ENCODE results near the gene RCL1.

RCL1 gene

GRCh38 chr9:4832786-4833579 is 40.2 kb downstream of the RCL1 start:
- no peak for DNase-seq (ENCODE audit: low read depth)
- H3K4me3 ChIP-seq (ENCODE audit: low read depth, low read length), result no peak overlapping the region
- TF ChIP-seq, protein P1, sequence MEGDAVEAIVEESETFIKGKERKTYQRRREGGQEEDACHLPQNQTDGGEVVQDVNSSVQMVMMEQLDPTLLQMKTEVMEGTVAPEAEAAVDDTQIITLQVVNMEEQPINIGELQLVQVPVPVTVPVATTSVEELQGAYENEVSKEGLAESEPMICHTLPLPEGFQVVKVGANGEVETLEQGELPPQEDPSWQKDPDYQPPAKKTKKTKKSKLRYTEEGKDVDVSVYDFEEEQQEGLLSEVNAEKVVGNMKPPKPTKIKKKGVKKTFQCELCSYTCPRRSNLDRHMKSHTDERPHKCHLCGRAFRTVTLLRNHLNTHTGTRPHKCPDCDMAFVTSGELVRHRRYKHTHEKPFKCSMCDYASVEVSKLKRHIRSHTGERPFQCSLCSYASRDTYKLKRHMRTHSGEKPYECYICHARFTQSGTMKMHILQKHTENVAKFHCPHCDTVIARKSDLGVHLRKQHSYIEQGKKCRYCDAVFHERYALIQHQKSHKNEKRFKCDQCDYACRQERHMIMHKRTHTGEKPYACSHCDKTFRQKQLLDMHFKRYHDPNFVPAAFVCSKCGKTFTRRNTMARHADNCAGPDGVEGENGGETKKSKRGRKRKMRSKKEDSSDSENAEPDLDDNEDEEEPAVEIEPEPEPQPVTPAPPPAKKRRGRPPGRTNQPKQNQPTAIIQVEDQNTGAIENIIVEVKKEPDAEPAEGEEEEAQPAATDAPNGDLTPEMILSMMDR (IDR thresholded peaks at IDR 0.05; ENCODE audit: insufficient read depth, low read depth, low read length, missing control alignments), result no peak

DNA sequence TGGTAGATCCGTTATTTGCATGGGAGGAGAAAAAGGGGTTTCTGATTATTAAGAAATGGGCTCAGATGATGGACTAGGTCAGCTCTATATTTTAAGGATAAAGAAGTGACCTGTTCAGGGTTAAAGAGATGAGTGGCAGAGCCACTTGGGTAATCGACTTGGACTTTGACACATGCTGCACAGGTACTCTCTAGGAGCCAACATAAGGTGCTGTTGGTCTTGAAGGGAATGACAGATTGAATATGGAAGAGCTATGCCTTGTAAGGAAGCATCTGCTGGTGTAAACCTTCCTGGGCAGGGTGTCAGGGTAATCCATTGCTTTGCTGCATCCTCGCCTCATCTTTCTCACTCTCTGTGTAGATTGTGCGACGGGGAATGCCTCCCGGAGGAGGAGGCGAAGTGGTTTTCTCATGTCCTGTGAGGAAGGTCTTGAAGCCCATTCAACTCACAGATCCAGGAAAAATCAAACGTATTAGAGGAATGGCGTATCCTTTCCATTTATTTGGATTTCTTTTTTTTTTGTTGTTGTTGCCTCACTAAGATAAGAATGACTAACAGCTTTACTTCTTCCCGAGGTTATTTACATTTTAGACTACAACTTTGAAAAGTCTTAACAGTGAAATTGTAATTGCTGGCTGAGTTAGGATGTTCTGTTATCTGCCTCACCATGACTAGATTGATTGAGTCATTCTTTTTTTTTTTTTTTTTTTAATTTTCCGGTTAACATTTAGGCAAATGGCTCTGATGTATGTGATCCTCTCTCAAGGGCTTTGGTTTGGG is 41.2 kb downstream of the RCL1 start:
- DNase-seq (ENCODE audit: low read depth), result no peak
- H3K4me3 ChIP-seq (ENCODE audit: low read depth, low read length), result no peak overlapping the region
- TF ChIP-seq, protein P1 (IDR thresholded peaks at IDR 0.05; ENCODE audit: insufficient read depth, low read depth, low read length, missing control alignments), result no peak

DNA sequence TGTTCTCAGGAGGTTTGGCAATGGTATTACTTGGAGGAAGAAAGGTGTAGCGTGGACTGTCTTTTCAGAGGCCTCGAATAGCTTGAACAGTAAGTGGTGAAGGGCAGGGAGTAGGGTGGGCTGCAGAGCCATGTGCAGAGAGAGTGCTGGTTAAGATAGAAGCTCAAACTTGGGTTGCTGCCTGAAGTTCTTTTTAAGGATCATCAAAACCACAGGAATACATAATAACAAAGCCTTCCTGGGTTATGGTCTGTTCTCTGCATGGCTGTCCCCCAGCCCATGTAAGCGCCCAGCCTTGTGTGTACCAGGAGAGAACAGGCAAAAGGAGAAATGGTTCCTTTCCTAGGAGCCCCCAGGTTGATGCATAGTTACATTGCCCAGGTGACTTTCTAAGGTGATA is 43.9 kb downstream of the RCL1 start:
- TF ChIP-seq, protein P1 (IDR thresholded peaks at IDR 0.05; ENCODE audit: insufficient read depth, low read depth, low read length, missing control alignments), result no peak
- DNase-seq (ENCODE audit: low read depth), result no peak
- no peak overlapping the region for H3K4me3 ChIP-seq (ENCODE audit: low read depth, low read length)

- no peak overlapping the region for H3K4me3 ChIP-seq (ENCODE audit: low read depth, low read length)
- DNase-seq (ENCODE audit: low read depth), result no peak
- TF ChIP-seq, protein P1 (IDR thresholded peaks at IDR 0.05; ENCODE audit: insufficient read depth, low read depth, low read length, missing control alignments), result no peak
Measured at GRCh38 chr9:4837261-4838188, 44.8 kb downstream of the RCL1 start.

GRCh38 chr9:4838189-4838546 is 45.4 kb downstream of the RCL1 start:
- H3K4me3 ChIP-seq (ENCODE audit: low read depth, low read length), result no peak overlapping the region
- no peak for DNase-seq (ENCODE audit: low read depth)
- TF ChIP-seq, protein P1 (IDR thresholded peaks at IDR 0.05; ENCODE audit: insufficient read depth, low read depth, low read length, missing control alignments), result no peak

GRCh38 chr9:4839470-4839912 is 46.7 kb downstream of the RCL1 start:
- no peak for DNase-seq (ENCODE audit: low read depth)

More at GRCh38 chr9:4839470-4839912, 46.7 kb downstream of the RCL1 start:
- TF ChIP-seq, protein P1 (IDR thresholded peaks at IDR 0.05; ENCODE audit: insufficient read depth, low read depth, low read length, missing control alignments), result no peak
- no peak overlapping the region for H3K4me3 ChIP-seq (ENCODE audit: low read depth, low read length)

Data from GM12865 (cell line).